HG03378 (cell line): ENCODE data around the gene CALHM1.
A peak's percentile ranks its signal among the peaks of the same experiment; 100 is the strongest.
"Not testable (repeated sequence)": the region's sequence is repeated elsewhere in the genome, so short reads cannot be mapped to it uniquely, and the experiment has no call there.

ENCODE experiments used
- ATAC-seq: cut with Tn5 transposase; IDR thresholded peaks from one replicate; pipeline ENCODE4 v1.9.1; 2021; ENCODE audit warnings: mild to moderate bottlenecking, moderate library complexity; ENCODE audit not compliant: unreplicated experiment

The CALHM1 gene

DNA sequence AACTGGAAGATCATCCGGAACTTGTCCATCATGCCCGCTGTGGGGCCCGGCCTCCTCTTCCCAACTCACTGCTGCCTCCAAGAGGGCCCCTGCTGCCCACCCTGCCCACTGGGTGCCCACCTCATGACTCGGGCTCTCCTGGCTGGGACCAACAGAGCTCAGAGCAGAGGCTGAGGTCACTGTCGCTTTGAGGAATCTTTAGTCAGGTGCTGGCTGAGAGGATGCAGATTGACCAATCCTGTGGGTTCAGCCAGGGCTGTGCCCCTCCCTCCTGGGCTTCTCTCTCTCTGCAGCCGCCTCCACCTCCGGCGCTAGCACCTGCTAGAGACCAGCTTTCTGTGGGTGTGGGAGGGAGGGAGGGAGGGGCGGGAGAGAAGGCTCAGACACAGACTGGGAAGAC is at the start of gene CALHM1:
CALHM1 (minus strand) TSS at position 181 of the 400 bp plus-strand sequence; CDS start at position 32, 149 bp downstream.
- ATAC-seq = no peak

DNA sequence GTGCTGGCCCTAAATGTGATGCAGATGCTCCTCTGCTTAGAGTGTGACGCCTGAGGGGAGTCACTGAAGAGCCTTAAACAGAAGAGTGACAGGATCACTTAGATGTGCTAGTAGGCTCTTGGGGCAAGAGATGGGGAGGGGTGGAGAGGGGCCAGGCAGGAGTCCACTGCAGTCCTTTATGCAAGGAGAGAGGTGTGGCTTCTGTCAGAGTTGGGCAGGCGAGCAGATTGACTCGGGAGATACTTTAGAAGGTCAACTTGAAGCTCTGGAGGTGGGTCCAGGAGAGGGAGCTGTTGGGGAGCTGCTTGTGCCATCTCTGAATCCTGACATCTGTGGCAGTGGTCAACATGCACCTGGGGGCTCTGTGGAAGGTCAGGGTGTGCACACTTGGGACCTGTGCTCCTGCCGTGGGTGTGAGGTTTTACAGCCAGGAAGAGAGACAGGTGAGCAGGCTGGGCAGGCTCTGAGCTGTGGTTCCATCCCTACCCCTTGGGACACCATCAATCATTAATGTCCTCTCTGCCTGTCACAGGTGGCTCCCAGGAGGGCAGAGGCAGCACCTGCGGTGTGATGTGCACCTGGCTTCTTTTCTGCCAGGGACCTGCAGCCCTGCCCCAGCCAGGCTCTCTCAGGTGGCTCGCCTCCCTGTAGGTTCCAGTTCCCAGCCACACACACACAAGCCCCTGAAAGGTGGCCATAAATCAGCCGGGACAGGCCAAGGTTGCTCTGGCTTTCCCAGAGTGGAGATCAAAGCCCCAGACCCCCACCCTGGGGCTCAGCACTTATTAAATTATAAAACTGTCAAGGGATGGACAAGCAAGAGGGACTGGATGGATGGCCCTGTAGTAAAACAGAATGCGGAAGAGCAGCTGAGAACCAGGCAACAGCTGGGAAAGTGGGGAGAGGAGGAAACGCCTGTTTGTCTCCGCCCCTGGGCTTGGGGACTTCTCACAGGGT is 48.8 kb upstream of the CALHM1 start:
- no peak for ATAC-seq

- ATAC-seq = no peak
Observed at GRCh38 chr10:103506061-103506460, 47.4 kb upstream of the CALHM1 start.

DNA sequence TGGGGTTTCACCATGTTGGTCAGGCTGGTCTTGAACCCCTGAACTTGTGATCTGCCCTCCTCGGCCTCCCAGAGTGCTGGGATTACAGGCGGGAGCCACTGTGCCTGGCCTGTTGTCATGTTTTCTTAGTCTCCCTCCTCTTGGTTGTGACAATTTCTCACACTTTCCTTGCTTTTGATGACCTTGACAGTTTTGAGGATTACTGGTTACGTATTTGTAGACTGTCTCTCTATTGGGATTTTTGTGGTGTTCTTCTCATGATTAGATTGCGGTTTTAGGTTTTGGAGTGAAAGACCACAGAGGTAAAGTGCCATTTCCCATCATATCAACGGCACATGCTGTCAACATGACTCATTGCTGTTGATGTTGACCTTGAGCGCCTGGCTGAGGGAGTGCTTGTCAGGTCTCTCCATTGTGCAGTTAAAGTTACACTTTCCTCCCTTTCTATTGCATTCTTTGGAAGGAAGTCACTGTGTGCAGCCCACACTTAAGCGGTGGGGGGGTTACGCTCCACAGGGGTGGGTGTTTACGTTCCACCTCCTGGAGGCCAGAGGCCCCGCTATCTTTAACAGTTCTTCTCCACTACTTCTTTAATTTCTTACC is 45.6 kb upstream of the CALHM1 start:
- ATAC-seq = no peak

DNA sequence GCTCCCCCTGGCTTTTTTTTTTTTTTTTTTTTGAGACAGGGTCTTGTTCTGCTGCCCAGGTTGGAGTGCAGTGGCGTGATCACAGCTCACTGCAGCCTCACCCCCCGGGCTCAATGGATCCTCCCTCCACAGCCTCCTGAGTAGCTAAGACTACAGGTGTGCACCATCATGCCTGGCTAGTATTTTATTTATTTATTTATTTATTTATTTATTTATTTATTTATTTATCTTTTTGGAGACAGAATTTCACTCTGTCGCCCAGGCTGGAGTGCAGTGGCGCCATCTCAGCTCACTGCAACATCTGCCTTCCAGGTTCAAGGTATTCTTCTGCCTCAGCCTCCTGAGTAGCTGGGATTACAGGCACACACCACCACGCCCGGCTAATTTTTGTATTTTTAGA is 45.1 kb upstream of the CALHM1 start:
- ATAC-seq = not testable (repeated sequence)

- ATAC-seq = no peak
Observed at GRCh38 chr10:103502849-103503660, 44.4 kb upstream of the CALHM1 start.

DNA sequence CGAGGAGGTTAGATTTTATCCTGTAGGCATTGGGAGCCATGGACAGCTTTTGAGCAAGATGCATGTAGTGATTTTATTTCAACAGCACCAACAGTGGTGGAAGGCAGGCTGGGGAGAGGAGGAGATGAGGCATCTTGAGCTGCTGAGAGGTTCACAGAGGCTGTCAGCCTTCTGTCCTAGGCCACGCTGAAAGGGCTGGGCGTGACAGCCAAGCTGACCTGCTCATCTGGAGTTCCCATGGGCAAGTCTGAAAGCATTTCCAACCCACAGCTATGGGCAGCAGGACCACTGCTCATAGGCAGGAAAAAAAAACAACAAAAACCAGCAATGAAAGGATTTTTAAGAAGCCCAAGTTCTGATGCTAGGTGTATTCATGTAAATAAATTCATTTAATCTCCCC is 42.5 kb upstream of the CALHM1 start:
- no peak for ATAC-seq

- no peak for ATAC-seq
Observed at GRCh38 chr10:103500481-103500880, 41.8 kb upstream of the CALHM1 start.

DNA sequence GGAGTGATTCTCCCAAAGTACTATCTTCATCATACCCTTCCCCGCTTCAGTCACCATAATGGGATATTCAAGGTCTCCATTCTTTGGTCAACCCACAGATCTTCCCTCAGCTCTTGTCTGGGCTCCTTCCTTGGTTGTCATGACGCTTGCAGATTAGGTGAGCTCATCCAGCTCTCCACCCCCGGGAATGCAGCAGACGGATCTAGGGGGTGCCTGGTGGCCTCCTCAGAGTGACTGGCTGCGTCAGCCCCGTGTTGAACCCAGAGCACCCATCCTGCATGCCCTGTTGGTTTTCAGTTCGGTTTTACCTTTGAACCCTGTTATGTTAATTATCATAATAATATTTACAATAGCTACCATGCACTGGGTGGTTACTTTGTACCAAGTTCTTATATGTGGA is 41.2 kb upstream of the CALHM1 start:
- no peak for ATAC-seq

DNA sequence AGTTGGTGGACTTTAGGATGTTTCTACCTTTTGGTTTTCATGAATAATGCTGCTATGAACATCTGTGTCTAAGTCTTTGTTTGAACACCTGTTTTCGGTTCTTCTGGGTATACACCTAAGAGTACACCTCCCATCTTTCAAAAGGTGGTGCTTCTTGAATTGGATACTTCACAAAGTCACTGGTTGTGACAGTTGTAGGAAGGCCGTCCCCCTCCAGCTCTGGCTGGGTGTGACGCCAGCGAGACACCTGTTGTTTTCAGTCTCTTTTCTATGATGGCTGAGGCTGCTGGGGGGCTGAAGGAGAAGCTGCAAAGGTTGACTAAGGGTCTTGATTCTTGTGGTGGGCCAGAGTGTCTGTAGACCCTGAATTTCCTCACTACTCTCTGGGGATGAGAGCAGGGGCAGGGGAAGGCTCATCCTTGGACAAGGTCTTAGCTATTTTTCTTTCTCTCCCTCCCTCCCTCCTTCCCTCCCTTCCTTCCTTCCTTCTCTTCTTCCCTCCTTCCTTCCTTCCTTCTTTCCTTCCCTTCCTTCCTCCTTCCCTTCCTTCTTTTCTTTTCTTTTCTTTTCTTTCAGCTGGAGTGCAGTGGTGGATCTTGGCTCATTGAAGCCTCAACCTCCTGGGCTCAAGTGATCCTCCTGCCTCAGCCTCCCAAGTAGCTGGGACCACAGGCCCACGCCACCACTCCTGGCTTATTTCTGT is 40.4 kb upstream of the CALHM1 start:
- ATAC-seq = no peak

- no peak for ATAC-seq
Observed at GRCh38 chr10:103497161-103497915, 38.6 kb upstream of the CALHM1 start.

DNA sequence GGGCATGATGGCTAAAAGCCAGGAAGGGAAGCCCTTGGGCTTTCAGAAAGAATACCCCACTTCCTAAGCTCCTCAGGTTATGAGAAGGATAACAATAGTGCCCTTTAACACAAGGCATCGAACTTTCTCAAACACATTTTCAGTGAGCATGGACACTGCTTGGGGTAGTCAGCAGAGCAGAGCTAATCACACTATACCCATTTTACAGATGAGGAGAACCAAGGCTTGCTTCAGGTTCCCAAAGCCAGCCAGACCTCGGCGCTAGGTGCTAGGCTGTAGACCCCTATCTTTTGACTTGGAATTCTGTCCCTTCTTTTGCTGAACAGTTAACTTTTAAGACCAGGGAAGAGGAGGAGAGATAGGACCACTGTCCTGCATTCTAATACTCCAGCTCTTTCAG is 36.6 kb upstream of the CALHM1 start:
- no peak for ATAC-seq

GRCh38 chr10:103493916-103494877 is 35.5 kb upstream of the CALHM1 start:
- no peak for ATAC-seq

- no peak for ATAC-seq
Observed at GRCh38 chr10:103493362-103493915, 34.7 kb upstream of the CALHM1 start, which contains the start of gene NEURL1. NEURL1 (plus strand) TSS chr10:103493705; CDS start chr10:103494388, 683 bp downstream.

- no peak for ATAC-seq
Observed at GRCh38 chr10:103492655-103493261, 34.1 kb upstream of the CALHM1 start.

GRCh38 chr10:103491729-103492364 is 33.1 kb upstream of the CALHM1 start:
- ATAC-seq = no peak

DNA sequence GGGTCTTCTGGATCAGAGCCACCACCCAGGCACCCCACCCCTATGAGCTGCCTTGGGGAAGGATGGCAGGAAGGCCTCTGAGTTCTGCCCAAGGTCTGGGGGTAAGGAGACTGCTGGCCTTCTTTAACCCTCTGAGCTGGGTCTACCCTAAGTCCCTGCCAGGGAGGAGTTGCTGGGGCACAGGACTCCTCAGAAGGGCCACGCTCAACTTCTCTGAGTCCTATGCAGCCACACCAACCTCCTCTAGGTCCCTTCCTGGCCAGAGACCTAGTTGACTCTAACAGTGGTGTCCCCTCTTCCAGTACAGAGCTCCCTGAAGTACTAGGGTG is 32.2 kb upstream of the CALHM1 start:
- ATAC-seq = peak; percentile 16

DNA sequence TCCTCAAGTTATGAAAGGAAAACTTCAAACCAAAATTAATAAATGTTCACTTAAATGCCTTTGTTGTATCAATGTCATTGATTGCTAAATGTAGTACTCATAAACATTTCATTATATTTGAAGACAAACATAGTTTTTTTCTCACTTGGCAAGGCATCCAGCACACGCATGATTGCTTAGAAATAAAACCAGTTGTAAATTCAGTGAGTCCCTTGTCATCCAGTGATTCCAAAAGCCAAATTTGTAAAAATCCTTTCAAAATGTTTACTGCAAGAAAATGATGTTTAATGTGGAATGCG is 28.7 kb upstream of the CALHM1 start:
- no peak for ATAC-seq
